ENCODE results near the gene FOXP4.

FOXP4 gene

GRCh38 chr6:41593406-41593805, 47.2 kb downstream of the FOXP4 start:
- no peak overlapping the region for H3K4me3 ChIP-seq (ENCODE audit: low read depth, low read length)

GRCh38 chr6:41593839-41594238, 47.7 kb downstream of the FOXP4 start:
- no peak for DNase-seq (ENCODE audit: low read depth)
- no peak overlapping the region for H3K4me3 ChIP-seq (ENCODE audit: low read depth, low read length)

More at GRCh38 chr6:41593406-41593805, 47.2 kb downstream of the FOXP4 start:
- DNase-seq (ENCODE audit: low read depth) = no peak

- H3K4me3 ChIP-seq (ENCODE audit: low read depth, low read length) = no peak overlapping the region
- no peak for DNase-seq (ENCODE audit: low read depth)
These were observed 48.1 kb downstream of the FOXP4 start for GRCh38 chr6:41594326-41594725.

GRCh38 chr6:41594766-41595165, 48.6 kb downstream of the FOXP4 start:
- no peak for DNase-seq (ENCODE audit: low read depth)
- no peak overlapping the region for H3K4me3 ChIP-seq (ENCODE audit: low read depth, low read length)

- DNase-seq (ENCODE audit: low read depth) = no peak
- no peak overlapping the region for H3K4me3 ChIP-seq (ENCODE audit: low read depth, low read length)
These were observed 49.0 kb downstream of the FOXP4 start for GRCh38 chr6:41595166-41595565.

- H3K4me3 ChIP-seq (ENCODE audit: low read depth, low read length) = no peak overlapping the region
- DNase-seq (ENCODE audit: low read depth) = no peak
These were observed 50.0 kb downstream of the FOXP4 start for GRCh38 chr6:41596096-41596685.

GRCh38 chr6:41596807-41597206, 50.6 kb downstream of the FOXP4 start:
- DNase-seq (ENCODE audit: low read depth) = no peak
- H3K4me3 ChIP-seq (ENCODE audit: low read depth, low read length) = no peak overlapping the region

GRCh38 chr6:41597246-41598000, 51.2 kb downstream of the FOXP4 start:
- H3K4me3 ChIP-seq (ENCODE audit: low read depth, low read length) = no peak overlapping the region

GRCh38 chr6:41598670-41599014, 52.5 kb downstream of the FOXP4 start:
- H3K4me3 ChIP-seq (ENCODE audit: low read depth, low read length) = no peak overlapping the region
- DNase-seq (ENCODE audit: low read depth) = no peak

More at GRCh38 chr6:41597246-41598000, 51.2 kb downstream of the FOXP4 start:
- no peak for DNase-seq (ENCODE audit: low read depth)

GRCh38 chr6:41599015-41599851, 53.1 kb downstream of the FOXP4 start:
- no peak overlapping the region for H3K4me3 ChIP-seq (ENCODE audit: low read depth, low read length)
- DNase-seq (ENCODE audit: low read depth) = no peak

- no peak overlapping the region for H3K4me3 ChIP-seq (ENCODE audit: low read depth, low read length)
These were observed 53.8 kb downstream of the FOXP4 start for GRCh38 chr6:41599852-41600445.

GRCh38 chr6:41600499-41601247, 54.5 kb downstream of the FOXP4 start:
- DNase-seq (ENCODE audit: low read depth) = no peak
- no peak overlapping the region for H3K4me3 ChIP-seq (ENCODE audit: low read depth, low read length)

More at GRCh38 chr6:41599852-41600445, 53.8 kb downstream of the FOXP4 start:
- no peak for DNase-seq (ENCODE audit: low read depth)

- no peak overlapping the region for H3K4me3 ChIP-seq (ENCODE audit: low read depth, low read length)
- no peak for DNase-seq (ENCODE audit: low read depth)
These were observed 55.0 kb downstream of the FOXP4 start for GRCh38 chr6:41601248-41601549.

GRCh38 chr6:41602422-41602743, 56.2 kb downstream of the FOXP4 start:
- H3K4me3 ChIP-seq (ENCODE audit: low read depth, low read length) = no peak overlapping the region
- no peak for DNase-seq (ENCODE audit: low read depth)

- DNase-seq (ENCODE audit: low read depth) = peak; percentile 48
- peak overlapping the region; percentile 26 for H3K4me3 ChIP-seq (ENCODE audit: low read depth, low read length)
These were observed 56.9 kb downstream of the FOXP4 start for GRCh38 chr6:41602864-41603608.

- H3K4me3 ChIP-seq (ENCODE audit: low read depth, low read length) = no peak overlapping the region
- DNase-seq (ENCODE audit: low read depth) = no peak
These were observed 57.8 kb downstream of the FOXP4 start for GRCh38 chr6:41604006-41604405.

- H3K4me3 ChIP-seq (ENCODE audit: low read depth, low read length) = no peak overlapping the region
- DNase-seq (ENCODE audit: low read depth) = no peak
These were observed 59.5 kb downstream of the FOXP4 start for GRCh38 chr6:41605649-41606048.

GRCh38 chr6:41607036-41607435, 60.9 kb downstream of the FOXP4 start:
- no peak overlapping the region for H3K4me3 ChIP-seq (ENCODE audit: low read depth, low read length)
- DNase-seq (ENCODE audit: low read depth) = no peak

- no peak overlapping the region for H3K4me3 ChIP-seq (ENCODE audit: low read depth, low read length)
- DNase-seq (ENCODE audit: low read depth) = no peak
These were observed 61.6 kb downstream of the FOXP4 start for GRCh38 chr6:41607736-41608135.

Measured in skeletal muscle cell (primary cell).